RPMI8226 (cell line): Measurements from ENCODE around the gene CTNND2.

Experiments used
- DNase-seq: peaks from one replicate; pipeline ENCODE4 v3.0.0-alpha.2; 2015

The CTNND2 gene

DNA sequence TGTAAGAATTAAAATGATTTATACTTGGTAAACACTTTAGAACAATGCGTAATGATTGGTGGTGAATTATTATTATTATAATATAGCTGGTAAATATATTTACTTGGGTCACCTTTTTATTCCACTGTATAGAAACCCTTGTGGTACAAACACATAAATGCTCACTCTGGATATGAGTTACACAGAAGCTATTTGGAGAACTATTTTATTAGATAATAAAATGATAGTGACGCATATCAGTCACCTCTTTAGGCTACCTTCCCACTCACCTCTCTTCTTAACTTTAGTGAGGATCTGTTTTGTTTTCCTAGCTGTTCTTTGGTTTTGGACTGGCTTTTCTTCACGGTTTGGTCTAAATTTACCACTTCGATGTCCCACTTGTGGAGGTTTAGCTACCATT lies 605.4 kb downstream of the CTNND2 start:
- no peak for DNase-seq

DNA sequence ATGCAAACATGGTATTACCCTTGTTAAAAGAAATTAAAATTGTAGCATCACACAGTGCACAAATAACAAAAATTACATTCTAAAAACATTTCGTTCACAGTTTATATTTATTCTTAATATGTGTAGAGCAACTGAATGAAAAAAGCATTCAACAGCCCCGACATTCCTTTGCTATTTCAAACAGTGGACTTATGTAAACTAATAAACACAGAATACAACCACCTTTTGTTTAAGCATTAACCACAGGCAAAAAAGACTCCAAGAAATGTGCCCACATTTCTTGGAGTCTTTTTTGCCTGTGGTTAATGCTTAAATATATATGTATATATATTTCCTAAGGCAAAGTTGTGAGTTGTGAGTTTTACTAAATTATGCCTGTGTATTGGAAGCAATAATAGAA lies 610.7 kb downstream of the CTNND2 start:
- no peak for DNase-seq

DNA sequence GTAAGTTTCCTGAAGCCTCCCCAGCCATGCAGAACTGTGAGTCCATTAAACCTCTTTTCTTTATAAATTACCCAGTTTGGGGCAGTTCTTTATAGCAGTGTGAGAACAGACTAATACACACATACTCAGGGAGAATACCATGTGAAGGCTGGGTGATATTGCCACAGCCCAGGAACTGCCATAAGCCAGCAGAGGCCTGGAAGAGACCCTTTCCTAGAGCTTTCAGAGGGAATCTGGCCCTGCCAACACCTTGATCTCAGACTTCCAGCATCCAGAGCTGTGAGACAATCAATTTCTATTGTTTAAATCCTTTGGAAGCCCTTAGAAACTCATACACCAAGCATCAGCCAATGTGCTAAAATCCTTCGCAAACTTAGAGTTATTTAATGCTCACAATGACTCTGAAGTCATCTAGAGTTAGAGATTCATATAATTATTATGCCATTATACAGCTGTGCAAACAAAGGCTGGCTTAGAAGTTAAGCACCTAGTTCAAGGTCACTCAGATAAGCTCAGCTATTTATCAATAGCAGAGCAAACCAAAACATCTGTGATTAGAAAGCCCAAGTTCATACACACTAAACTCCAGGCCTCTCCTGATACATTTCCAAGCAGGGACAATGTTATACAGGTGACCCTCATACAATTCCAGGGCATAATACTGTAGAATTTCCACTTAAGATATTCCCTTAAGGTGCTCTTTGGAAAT lies 611.4 kb downstream of the CTNND2 start:
- DNase-seq = no peak

DNA sequence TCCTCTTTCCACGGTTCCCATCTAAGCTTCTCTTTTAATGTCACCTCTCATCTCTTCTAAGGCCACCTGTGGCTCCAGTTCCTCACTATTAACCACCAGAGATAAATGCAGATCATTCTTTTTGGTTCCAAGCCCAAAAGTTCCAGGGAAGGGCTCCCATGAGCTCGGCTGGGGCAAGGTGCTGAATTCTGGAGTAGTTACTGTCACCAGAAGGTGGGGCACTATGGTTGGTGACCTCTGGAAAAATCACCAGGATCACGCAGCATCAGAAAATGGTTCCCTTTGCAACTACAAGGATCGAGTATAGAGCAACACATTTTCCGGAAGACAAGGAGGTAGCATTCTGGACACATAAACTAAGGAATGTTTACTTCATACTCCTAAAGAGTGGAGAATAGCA lies 614.5 kb downstream of the CTNND2 start:
- DNase-seq = no peak

DNA sequence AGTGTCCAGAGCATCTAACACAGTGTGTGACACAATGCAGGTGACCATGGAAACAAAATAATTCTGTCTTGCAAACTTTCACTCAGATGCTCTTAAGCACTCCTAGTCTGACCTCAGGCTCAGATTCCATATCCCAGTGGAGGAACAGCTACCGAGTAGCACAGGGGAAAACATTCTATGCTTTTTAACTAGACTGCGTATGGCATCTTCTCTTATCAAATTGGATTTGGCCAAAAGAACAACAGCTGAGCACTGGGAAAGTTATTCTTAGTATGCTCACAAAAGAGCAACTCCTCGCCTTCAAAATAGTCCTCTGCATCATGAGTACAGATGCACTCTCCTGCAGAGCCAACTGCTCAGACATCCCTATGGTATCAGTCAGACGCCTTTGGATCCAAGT lies 615.0 kb downstream of the CTNND2 start:
- no peak for DNase-seq

DNA sequence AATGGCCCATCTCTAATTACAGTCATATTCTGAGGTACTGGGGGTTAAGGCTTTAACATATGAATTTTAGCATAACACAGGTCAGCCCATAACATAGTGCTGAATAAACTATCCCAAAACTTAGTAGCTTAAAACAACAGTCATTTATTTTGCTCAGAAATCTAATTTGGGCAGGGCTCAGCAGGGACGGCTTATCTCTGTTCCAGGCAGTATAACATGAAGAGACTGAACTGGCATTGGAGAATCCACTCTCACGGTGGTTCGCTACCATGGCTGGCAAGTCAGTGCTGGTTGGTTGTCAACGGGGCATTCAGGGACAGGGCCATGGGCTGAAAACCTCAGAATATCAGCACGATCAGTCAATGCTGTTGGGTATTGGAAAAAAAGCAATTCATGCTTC lies 622.4 kb downstream of the CTNND2 start:
- DNase-seq = no peak

DNA sequence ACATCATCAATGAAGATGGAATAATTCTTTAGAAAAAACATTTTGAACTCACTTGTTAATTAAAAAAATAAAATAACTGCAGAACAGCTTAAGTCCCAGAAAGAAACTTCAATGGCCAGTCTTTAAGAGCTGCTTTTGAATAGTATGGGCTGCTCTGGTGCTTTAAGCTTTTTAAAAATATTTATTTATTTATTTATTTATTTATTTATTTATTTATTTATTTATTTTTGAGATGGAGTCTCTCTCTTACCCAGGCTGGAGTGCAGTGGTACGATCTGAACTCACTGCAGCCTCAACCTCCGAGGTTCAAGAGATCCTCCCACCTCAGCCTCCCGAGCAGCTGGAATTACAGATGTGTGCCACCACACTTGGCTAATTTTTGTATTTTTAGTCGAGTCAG lies 626.9 kb downstream of the CTNND2 start:
- DNase-seq = no peak

DNA sequence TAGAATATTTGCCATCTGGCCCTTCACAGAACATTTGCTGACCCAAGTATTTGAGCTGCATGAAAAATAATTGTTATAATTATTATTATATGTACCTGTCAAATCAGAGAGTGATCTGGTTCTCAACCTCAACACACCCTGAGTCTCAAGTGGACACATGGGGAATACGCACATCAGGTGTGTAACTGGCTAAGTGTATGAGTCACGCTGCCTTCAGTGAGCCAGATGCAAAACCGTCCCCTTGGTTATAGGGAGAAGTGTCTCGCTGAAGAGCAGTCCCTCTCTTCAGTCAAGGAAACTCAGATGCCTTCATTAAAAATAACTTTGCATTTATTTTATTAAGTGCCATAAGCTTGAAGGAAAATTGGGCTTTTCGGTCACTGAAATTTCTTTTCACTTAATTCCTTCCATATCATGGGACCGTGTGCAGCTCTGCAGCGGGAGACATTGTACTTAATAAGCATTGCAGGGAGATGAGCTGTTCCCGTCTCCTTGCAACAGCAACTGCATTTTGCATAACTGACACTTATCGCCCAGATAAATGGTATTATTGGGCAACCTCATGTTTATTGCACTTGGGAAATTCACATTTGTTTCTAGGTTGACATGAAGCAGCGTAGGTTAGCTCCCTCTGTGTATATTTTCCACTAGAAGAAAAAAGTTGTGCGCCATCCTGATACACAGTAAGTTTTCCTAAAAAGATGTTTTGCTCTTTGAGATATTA lies 630.9 kb downstream of the CTNND2 start:
- DNase-seq = peak; percentile 4

DNA sequence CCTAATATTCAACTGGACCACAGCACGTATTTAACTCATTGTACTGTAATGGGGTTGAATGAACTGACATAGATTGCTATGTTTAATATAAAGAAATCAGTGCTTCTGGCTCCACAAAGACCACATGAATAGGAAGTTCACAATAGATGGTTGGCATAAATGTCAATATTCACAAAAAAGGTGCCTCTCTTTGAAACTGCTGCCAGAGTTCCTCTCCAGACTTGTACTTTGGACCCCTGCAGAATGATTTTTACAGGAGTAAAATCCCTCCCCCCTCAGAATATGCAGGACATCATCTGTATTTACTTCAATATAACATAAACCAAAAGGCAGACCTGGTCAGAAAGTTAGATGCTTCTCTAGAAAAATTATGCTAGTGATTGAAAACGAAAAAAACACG lies 634.7 kb downstream of the CTNND2 start:
- DNase-seq = no peak

DNA sequence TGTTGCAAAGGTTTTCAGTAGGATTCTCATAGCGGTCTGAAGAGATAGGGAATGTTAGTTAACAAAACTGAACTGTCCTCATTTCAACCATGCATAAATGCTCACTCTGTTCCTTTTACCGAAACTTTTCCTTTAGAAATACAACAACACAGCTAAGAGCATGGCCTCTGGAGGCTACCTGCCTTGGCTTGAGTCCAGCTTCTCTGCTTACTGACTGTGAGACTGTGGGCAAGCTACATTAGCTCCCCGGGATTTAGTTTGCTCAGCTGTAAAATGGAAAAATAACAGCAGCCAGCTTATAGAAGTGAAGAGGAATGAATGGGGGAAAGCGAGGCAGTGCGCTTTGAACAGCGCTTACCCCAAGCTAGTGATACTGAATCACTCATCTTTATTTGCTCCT lies 635.4 kb downstream of the CTNND2 start:
- peak; percentile 13 for DNase-seq

DNA sequence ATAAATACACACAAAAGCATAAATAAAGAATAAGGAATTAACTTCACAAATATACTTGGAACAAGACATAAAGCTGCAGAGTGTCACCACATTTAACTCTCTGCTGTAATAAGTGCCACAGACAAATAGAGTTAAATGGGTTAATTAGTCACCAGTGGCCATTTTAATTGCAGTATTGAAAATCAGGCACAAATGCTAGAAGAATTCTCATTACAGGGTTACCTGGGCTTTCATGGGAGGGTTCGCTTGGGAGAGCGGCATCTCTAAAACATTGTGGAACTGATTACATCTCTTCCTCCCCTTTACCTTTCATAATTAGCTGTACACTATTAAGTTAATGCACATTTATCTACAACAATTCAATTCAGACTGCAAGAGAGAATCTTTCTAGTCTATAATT lies 637.9 kb downstream of the CTNND2 start:
- DNase-seq = no peak

DNA sequence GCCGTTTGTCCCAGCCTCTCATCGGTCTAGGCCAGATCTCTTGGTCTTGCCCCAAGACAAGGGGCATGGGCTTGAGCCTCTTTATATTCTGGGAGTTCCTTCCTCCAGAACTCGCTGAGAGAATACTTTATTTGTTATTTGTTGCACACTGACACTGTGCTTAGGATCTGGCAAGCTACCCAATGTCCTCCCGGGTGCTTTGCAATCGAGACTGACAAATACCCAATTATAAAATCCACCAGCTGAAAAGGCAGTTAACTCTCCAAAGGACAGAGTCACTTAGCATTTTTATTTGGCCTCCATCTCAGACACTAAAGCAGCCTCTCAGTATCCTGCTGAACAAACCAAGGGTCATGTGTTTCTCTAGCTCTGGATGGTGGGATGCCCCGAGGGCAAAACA lies 643.0 kb downstream of the CTNND2 start:
- no peak for DNase-seq

DNA sequence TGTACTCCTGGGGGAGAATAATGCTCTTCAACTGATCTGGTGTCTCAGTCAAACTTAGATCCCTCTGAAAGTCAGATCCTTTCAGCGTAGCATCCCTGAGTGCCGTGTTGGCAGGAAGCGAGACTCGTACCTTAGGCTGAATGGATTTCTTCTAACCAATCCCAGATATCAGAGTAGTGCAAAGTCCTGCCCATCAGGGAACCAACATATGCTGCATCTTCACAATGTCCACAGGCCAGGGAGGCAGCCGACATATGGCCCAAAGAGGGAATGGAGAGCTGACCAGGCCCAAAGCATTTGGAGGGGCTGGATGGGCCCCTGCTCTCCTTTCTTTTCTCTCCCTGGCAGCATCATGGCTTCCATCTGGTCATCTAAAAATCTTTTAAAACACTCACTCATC lies 646.2 kb downstream of the CTNND2 start:
- no peak for DNase-seq

DNA sequence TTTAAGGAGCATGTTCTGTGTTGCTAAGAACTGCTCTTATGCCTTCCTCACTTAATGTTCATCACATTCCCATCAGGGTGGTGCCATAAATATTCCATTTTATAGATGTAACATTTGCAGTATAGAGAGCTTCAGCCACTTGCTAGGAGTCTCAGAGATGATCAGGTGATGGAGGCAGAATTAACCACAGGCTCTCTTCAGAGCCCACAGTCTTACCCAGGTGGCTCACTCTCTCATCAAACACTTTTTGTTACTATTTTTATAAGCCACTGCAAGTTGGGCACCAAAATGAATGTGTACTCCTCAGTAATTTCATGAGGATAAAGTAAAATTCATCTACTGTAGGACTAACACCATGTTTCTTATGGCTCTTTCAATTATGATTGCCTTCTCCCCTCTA lies 651.7 kb downstream of the CTNND2 start:
- DNase-seq = no peak

DNA sequence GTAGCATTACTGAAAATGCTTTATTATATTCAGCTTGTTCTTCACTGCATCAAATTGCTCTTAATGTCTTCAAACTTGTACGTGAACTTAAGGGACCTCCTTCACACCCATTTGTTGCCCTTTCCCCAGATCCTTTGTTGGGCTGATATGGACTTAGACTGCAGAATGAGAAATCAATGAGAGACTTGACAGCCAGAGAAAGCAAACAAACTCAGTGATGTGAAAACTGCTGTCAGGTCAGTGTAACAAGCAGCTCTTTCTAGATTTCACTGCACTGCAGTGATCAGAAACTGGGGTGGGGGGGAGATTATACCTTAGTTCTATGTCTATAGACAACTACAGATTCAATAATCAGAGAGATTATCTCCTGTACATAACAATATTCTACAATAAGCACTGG lies 652.2 kb downstream of the CTNND2 start:
- no peak for DNase-seq

DNA sequence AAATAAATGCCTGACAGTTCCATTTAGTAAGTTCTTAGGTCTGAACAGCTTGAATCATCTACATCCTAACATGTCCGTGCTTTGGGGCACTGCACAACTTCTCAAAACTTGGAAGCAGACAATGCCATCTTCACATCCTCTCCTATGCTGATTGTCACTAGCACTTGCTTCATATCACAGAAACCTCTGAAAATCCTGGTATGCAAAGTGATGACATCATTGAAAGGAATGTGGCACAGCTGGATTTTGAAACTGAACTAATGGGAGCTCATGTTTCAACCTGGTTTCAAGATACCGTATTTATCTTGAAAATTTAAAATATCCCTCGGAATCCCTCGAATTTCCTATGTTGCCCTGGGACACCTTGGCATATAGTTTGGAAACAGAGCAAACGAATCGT lies 653.0 kb downstream of the CTNND2 start:
- DNase-seq = no peak

DNA sequence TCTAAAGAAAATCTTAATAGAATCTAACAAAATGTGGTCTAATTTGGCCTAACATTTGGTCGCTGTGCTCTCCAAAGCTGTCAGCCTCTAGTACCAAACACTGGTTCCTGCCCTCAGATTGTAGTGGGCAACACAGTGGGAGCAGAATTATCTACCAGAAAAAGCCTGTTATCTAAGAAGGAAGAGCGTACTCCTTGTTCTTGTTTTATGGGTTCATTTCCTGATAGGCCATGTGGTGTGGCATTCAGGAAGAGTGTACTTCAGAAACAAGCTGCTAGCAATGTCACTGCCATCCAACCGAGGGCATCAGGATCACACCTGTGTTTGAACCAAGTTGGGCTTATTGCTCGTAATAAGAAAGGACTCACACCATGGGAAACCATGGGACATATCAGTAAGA lies 655.3 kb downstream of the CTNND2 start:
- no peak for DNase-seq

DNA sequence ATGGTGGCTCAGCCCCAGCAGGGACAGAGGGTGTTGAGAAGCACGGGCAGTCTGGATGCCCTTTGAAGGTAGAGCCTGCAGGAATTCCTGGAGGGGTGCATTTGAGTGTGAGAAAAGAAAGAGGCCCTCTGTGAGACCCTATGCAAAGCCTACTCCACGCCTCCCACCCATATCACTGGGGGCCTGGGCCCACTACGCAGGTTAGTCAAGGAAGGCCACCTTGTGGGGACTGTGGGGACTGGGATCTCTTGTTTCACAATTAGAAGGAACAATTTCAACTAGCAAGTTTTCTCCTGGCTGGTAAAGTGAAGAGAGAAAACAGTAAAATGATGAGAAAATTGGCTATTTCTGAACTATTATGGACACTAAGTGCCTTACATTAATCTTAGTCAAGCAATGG lies 657.0 kb downstream of the CTNND2 start:
- no peak for DNase-seq

DNA sequence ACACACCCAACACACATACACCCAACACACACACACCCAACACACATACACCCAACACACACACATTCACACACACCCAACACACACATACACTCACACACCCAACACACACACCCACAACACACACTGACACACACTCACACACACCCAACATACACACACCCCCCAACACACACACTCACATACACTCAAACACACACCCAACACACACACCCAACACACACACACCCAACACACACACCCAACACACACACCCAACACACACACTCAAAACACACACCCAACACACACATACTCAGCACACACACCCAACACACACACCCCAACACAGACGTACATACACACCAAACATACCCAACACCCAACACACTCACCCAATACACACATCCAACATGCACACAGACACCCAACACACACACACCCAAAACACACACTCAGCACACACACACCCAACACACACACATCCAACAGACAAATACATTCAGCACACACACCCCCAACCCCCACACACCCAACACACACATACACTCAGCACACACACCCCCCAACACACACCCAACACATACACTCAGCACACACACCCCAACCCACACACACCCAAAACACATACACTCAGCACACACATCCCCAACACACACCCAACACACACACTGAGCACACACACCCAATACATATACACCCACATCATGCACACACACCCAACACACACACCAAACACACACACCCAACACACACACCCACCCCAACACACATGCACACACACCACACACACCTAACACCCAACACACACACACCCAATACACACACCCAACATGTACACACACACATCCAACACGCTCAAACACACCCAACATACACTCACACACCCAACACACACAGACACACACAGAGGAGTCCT lies 663.7 kb downstream of the CTNND2 start:
- DNase-seq = no peak

DNA sequence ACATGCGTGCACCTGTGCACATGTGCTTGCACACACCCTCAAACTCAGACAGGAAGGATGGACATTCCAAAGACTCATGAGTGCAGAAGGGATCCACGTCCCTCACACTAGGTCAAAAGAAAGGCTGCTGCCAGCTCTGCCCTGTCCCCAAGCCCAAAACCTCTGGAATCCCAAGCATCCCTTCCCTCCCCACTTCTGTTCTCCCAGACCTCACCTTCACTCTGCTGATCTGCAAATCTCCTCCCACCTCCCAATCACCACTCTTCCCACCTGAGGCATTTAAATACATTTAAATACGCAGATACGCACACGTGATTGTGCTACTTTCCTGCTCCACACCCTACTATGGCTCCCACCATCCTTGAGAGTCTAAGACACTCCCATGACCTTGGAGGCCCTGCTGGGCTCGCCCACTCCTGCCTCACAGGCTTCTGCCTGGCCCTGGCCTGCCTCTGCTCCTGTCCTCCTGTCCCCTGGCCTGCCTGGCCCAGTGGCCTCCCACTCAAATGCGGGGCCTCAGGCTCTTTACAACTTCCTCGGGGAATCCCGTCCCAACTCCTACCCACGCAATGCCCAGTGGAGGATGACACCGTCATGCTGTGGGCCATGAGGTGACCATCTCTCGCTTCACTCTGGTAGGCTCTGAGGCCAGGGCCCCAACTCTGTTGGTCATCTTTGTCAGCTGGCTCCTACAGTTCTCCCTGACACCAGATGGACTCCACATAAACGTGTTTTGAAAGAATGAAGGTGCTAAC lies 664.8 kb downstream of the CTNND2 start:
- no peak for DNase-seq

DNA sequence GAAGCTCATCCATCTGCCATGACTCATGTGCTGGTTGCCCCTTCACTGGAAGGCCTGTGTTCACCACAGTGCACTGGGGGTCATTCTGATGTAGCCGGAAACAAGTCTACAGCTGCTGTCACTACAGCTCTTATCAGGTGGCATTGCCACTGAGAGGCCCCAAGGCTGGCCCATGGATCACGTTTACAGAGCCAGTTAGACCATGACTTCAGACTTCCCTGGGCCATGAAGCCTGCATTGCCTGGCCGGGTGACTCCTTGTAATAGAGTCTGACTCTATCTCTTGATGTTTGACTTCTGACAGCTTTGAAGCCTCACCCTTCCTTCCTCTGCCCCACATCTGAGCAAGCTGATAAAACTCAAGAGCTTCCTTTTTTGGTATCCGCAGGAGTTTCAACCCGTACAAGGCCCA lies 669.7 kb downstream of the CTNND2 start:
- DNase-seq = no peak

DNA sequence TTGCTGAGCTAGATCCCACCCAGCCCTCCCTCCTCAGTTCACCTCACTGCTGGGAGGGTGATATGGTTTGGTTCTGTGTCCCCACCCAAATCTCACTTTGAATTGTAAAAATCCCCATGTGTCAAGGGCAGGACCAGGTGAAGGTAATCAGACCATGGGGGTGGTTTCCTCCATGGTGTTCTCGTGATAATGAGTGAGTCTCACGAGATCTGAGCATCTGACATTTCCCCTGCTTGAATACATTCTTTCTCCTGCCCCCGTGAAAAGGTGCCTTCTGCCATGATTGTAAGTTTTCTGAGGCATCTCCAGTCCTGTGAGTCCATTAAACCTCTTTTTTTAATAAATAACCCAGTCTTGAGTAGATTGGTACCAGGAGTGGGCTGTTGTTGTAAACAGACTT lies 673.4 kb downstream of the CTNND2 start:
- no peak for DNase-seq

DNA sequence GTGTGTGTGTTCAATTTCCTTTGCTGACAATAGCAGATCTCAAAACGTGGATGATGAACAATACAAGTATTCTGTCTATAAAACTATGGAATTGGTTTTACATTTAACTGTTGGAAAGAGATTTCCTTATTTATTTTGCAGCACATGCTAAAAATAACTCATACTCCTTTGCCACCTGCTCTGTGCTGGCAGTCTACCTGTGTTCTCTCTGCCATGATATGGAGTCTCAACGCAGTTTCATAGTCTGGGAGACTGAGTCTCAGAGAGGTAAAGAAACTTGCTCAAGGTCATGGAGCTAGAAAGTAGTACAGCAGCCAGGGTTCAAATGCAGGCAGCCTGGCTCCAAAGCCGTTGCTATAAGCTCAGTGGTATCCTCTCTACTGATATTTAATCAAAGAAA lies 677.2 kb downstream of the CTNND2 start:
- DNase-seq = no peak
